ENCODE results near the gene PRC1.

GRCh38 chr15:90998737-90999136 lies 4.4 kb upstream of the PRC1 start:
- no peak for TF ChIP-seq CTCF (IDR thresholded peaks at IDR 0.05)
- TF ChIP-seq POLR2A (IDR thresholded peaks at IDR 0.05) = no peak
